HL-60 (cell line): ENCODE data around the gene STEAP4.

Experiments used
- DNase-seq, 2 experiments: peaks; one replicate each; pipeline ENCODE4 v3.0.0-alpha.2; 2010 to 2020; ENCODE audit warnings: low read depth in 1 of 2, low spot score in 1 of 2
- H3K27ac ChIP-seq: fragments of 250-450 bp; sonication (Bioruptor Pico); replicated peaks from 2 replicates; pipeline ENCODE4 v1.5.1; 2020; ENCODE audit warnings: mild to moderate bottlenecking, moderate library complexity
- H3K27me3 ChIP-seq: fragments of 250-450 bp; sonication (Bioruptor Pico); 2 replicates; pipeline ENCODE4 v1.5.1; 2021; ENCODE audit warnings: mild to moderate bottlenecking, moderate library complexity; ENCODE audit not compliant: insufficient read depth, poor library complexity, severe bottlenecking
- H3K4me3 ChIP-seq: replicated peaks from 2 replicates; pipeline ENCODE4 v1.5.1; 2011; ENCODE audit warnings: mild to moderate bottlenecking, control low read depth, low read length; ENCODE audit not compliant: insufficient read depth
- CTCF ChIP-seq: IDR thresholded peaks from one replicate; pipeline ENCODE4 v1.5.1; 2011; ENCODE audit warnings: low read length, control low read depth, inconsistent platforms; ENCODE audit not compliant: insufficient read depth
- GABPA ChIP-seq: IDR thresholded peaks from 2 replicates; pipeline ENCODE4 v1.6.1; 2012; ENCODE audit warnings: low read depth
- POLR2AphosphoS5 ChIP-seq: IDR thresholded peaks from 2 replicates; pipeline ENCODE4 v1.6.1; 2012; ENCODE audit warnings: low read depth
- REST ChIP-seq: IDR thresholded peaks from 2 replicates; pipeline ENCODE4 v1.6.1; 2012; ENCODE audit warnings: low read depth; ENCODE audit not compliant: insufficient replicate concordance
- SPI1 ChIP-seq: IDR thresholded peaks from 2 replicates; pipeline ENCODE4 v1.6.1; 2012; ENCODE audit warnings: low read depth, mild to moderate bottlenecking, borderline replicate concordance

Gene STEAP4

GRCh38 chr7:88317422-88317821 is 10.7 kb upstream of the STEAP4 start:
- TF ChIP-seq GABPA: no peak
- TF ChIP-seq CTCF: no peak
- no peak for TF ChIP-seq POLR2AphosphoS5
- no peak for TF ChIP-seq SPI1
- DNase-seq: no peak
- Histone ChIP-seq H3K27me3 (no peaks in the 10 kb centered on the region), H3K4me3 (no peak overlapping the region), H3K27ac (no peak overlapping the region)

- no peak for TF ChIP-seq REST
- no peak for TF ChIP-seq GABPA
- no peak for TF ChIP-seq POLR2AphosphoS5
- TF ChIP-seq CTCF: no peak
- no peak for TF ChIP-seq SPI1
- no peak overlapping the region for H3K27ac ChIP-seq
- DNase-seq: no peak
Measured at GRCh38 chr7:88316456-88316855, 9.8 kb upstream of the STEAP4 start.

GRCh38 chr7:88315522-88315921 is 8.8 kb upstream of the STEAP4 start:
- no peak overlapping the region for H3K4me3 ChIP-seq
- no peak for DNase-seq
- TF ChIP-seq SPI1 (0 out of 2 replicates have a peak, but pooled peaks have one; percentile 14), REST (no peak), POLR2AphosphoS5 (no peak), GABPA (no peak), CTCF (no peak)
- H3K27me3 ChIP-seq: no peaks in the 10 kb centered on the region
- H3K27ac ChIP-seq: no peak overlapping the region

More at GRCh38 chr7:88316456-88316855, 9.8 kb upstream of the STEAP4 start:
- Histone ChIP-seq H3K27me3 (no peaks in the 10 kb centered on the region), H3K4me3 (no peak overlapping the region)

GRCh38 chr7:88314061-88314491 is 7.4 kb upstream of the STEAP4 start:
- no peak overlapping the region for H3K4me3 ChIP-seq
- TF ChIP-seq SPI1 (peak; percentile 88), GABPA (no peak), POLR2AphosphoS5 (no peak), REST (no peak)

More at GRCh38 chr7:88314061-88314491, 7.4 kb upstream of the STEAP4 start:
- Histone ChIP-seq H3K27ac (peak overlapping the region; percentile 53), H3K27me3 (no peaks in the 10 kb centered on the region)
- peak; percentile 33 to 58 for DNase-seq
